NOMO-1 (cell line): ENCODE data around the gene GTF2IRD1.
"Not testable (repeated sequence)": the region's sequence is repeated elsewhere in the genome, so short reads cannot be mapped to it uniquely, and the experiment has no call there.

Source experiments
- DNase-seq, 2 experiments: peaks; one replicate each; lab custom pipeline; 2025; ENCODE audit not compliant: unreplicated experiment in 2 of 2; lab: John Stamatoyannopoulos, UW

Gene GTF2IRD1

DNA sequence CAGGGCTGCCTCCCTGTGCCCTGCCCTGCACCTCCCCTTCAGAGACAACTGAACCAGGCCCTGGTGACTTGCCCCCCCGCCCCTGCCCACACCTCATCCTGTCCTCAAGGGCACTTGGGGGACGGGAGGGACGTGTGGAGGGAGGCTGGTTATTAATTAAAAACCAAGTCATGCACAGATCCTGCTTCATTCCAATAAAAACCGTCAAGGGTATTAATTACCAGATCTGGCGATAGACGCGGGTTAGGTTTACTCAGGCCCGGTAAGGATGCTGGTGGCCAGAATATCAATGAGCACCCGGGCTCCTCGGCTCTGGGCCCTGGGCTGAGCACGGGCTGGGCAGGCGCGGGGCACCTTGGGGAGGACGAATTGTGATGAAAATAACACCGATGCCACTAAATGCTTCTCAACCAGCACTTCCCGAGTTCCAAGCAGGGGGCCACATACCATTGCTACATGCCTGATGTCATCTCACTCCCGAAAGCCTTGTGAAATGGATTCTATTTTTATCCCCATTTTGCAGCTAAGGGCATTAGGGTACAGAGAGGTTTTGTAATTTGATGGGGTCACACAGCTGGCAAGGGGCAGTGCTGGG is 24.5 kb upstream of the GTF2IRD1 start:
- peak; percentile 46 to 55 for DNase-seq

DNA sequence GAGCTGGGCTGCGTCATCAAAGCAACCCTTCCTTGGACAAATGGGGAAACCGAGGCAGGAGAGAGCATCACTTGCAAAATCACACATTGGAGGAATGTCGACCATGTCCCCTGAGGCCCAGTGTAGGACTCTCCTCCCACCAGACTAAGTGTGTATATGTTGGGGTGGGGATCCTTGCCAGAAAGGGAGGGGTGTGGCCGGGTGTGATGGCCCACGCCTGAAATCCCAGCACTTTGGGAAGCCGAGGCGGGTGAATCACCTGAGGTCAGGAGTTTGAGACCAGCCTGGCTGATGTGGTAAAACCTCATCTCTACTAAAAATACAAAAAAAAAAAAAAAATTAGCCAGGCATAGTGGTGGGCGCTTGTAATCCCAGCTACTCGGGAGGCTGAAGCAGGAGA is 23.3 kb upstream of the GTF2IRD1 start:
- DNase-seq = not testable (repeated sequence)

DNA sequence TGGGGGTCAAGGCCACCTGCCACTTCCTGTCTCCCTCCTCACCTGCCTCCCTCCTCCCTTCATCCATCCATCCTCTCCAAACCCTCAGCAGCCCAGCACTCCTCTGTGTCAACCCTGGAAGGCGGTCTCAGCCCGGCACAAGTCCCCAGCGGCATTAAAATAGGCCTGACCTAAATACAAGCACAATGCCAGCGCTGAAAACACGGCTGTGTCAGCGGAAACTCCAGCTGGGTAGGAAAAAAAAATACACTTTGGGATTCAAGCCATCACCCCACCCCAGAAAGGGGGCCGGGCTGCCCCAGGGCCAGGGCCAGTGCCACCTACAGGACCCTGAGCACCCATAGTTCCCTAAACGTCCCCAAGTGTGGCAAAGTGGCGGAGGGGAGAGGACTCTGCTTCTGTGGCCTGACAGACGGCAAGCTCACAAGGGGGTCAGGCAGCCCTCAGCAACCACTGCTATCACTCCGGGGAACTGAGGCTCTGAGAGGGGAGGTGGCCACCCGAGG is 22.7 kb upstream of the GTF2IRD1 start:
- no peak for DNase-seq

DNA sequence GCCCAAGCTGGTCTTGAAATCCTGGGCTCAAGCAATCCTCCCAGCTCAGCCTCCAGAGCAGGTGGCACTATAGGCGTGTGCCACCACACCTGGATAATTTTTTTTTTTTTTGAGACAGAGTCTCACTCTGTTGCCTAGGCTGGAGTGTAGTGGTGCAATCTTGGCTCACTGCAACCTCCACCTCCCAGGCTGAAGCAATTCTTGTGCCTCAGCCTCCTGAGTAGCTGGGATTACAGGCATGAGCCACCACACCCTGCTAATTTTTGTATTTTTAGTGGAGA is 16.5 kb upstream of the GTF2IRD1 start:
- DNase-seq = not testable (repeated sequence)

DNA sequence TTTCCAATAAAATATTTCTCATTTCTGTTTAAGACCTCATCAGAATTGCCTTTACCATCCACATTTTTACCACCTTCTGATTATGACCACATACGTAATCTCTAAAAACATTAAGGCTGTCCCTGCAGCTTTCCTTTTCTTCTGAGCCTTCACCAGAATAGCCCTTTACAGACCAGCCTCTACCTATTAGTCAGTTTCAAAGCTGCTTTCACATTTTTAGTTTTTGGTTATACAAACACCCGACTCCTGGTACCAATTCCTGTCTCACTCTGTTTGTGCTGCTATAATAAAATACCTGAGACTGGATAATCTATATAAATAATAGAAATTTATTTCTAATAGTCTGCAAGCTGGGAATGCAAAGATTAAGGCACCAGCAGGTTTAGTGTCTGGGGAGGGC is 15.4 kb upstream of the GTF2IRD1 start:
- DNase-seq = no peak

DNA sequence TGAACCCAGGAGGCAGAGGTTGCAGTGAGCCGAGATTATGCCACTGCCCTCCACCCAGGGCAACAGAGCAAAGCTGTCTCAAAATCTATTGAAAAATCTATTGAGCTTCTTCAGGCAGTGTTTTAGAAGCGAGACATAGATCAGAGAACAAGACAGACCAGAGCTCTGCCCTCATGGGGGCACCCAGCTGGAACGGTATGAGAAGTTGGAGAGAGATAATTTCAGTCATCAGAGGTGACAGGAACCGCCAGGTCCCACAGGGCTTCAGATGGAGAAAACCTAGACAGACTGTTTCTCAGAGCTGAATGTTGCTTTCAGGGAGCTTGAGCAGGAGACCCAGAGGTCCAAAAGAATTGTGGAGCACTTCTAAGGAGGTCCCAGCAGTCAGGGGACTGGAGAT is 14.2 kb upstream of the GTF2IRD1 start:
- no peak for DNase-seq

DNA sequence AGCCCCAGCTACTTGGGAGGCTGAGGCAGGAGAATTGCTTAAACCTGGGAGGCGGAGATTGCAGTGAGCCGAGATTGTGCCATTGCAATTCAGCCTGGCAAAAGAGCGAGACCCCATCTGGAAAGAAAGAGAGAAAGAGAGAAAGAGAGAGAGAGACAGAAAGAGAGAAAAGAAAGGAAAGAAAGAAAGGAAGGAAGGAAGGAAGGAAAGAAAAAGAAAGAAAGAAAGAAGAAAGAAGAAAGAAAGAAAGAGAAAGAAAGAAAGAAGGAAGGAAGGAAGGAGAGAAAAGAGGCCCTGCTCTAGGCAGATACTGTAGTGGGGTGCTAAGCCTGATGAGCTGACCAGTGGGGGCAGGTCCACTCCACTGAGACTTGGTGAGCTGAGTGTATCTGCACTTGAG is 13.6 kb upstream of the GTF2IRD1 start:
- DNase-seq = not testable (repeated sequence)

DNA sequence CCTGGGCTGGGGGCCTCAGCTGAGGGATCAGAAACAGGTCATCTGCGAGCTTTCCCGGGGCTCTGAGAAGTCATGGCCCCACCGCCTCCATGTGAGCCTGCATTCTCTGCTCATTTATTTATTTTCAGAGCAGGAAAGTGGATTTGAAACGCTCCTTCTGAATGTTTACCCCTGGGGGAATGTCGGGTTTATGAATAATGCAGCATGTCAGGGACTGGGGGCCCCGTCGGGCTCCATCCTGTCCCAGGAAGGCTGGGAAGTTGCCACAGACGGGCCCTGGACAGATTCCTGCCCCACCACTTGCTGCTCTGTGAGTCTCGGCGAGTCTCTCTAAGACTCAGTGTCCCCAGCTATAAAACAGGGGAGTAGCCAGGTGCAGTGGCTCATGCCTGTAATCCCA is 11.9 kb upstream of the GTF2IRD1 start:
- DNase-seq = no peak

DNA sequence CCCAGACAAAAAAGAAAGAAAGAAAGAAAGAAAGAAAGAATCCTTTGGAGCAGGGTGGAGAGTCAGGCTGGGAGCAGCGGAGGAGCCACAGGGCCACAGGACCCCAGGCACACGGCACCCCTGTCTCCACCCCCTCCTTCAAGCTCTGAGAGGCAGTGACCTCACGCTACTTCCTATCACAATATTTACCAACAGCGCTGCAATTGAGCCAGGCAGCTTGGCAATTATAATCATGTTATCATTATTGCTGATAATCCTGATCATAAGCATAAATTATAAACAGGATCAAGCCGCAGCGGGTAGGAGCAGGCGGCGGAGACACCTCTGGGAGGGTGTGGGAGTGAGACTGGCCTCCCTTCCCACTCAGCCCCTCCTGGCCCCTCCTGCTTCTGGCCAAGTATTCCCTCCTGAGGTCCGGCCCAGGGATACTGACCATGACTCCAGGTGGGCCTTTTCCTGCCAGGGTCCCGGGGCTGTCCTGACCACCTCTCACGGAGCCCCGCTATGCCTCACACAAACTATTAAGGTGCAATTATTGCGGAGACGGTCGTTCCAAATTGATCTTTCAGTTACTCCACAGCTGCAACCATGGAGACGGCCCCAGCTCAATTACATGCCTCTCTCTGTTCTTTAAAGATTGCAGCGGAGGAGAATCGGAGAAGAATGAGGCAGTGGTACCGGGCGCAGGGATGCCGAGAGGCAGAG is 10.0 kb upstream of the GTF2IRD1 start:
- no peak for DNase-seq

DNA sequence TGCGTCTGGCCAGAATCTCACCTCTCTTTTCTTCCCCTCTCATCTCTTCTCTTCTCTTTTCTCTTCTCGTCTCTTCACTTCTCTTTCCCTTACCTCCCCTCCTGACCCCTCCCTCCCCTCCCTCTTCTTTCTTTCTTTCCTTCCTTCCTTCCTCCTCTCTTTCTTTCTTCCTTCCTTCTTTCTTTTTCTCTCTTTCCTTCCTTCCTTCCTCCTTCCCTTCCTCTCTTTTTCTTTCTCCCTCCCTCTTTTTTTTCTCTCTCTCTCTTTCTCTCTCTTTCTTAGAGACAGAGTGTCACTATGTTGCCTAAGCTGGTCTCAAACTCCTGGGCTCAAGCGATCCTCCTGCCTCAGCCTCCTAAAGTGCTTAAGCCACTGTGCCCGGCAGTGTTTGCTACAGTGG is 4.6 kb upstream of the GTF2IRD1 start:
- no peak for DNase-seq

DNA sequence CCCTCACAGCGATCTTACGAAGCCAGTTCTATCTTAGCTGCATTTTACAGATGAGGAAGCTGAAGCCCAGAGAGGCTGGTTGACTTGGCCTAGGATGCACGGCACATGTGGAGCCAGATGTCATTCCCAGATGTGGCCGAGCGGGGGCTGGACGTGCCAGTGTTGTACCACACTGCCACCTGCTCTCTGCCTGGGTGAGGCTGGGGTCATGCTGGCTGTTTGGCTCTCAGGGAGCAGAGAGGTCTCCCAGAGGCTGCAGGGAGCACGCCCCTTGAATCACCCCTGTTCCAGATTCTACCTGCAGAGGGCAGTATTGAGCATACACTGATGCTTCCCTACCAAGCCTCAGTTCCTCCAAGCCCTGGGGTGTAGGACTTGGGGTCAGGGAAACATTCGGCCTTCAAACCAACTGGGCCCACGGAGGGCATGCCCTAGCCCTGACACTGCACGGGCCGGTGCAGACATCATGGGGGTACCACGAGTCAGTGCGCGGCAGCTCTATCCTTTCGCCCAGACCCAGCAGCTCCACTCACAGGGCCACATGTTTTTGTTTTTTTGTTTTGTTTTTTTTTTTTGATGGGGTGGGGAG is 3.8 kb upstream of the GTF2IRD1 start:
- peak; percentile 57 to 73 for DNase-seq

DNA sequence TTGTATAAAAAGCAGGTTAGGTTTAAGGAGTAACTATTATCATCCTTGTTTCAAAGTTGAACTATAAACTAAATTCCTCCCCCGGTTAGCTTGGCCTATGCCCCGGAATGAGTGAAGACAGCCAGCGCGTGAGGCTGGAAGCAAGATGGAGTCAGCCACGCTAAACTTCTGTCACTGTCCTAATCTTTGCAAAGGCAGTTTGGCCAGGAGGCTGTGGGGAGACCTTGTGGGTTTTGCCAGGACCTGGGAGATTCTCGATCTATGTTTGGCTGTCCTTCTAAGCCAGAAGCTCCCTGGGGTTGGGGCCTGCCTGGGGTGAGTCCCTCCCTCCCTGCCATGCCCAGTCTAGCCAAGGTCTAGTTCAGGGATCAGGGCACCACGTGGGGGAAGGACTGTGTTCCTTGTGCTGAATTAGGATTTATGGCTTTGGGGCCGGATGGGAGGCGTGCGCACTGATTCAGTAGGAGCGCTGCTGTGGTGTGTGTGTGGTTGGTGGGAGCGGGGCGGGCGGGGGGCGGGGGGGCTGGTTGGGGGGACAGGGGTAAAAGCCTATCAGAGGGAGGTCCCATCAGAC is 871 bp upstream of the GTF2IRD1 start:
- no peak for DNase-seq

DNA sequence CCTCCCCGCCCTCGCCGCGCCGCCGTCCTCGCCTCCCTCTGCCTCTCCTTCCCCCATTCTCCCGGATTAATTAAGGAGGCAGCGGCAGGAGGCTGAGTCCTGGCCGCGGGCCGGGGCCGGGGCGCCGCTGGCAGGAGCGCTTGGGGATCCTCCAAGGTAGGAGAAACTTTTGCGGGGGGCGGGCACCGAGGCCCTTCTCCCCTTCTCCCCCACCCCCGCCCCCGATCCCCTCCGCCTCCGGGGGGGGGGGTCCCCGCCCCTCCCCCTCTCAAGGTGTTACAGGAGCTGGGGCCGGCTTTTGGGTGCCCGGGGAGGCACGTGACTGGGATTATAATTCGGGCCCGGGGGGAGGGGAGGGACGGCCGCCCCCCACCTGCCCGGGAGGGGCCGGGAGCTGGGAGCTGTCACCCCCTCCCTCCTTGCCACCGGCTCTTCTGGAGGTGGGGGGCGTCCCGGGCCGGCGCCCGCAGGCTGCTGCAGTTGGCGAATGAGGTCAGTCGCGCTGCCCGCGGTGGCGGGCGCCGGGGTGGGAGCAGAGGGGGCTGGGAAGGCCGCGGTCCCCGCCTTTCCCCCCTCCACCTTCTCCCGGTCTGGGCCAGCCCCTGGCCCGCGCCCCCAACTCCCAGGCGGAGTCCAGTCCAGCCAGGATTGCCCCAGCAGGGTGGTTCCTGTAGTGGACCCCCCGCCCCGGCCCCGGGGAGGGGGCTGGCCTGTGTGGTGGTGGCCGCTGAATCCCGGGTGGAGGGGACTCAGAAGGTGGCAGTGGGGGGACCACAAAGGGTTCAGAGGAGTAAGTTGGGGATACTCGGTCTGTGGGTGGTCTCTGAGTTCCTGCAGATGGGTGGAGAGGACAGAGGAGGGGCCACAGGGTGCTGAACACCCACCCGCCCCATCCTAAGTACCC is 567 bp downstream of the GTF2IRD1 start:
- DNase-seq = peak in 1 of 2 experiments; percentile 76

DNA sequence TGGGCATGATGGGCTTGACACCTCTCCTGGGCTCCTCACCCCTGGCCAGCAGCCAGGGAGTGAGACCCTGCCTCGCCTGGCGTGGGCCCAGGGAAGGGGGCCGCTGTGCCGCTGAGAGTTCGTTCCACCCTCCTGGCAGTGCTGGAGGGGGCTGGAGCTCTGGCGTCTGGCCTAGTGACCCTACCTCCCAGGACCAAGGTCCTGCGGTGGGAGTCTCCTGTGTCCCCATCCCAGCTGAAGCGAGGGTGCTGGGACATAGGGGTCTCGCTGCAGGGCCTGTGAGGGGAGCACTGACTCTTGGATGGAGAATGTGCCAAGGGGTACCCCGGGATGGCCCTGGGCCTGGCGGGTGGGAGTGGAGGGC is 1.2 kb downstream of the GTF2IRD1 start:
- no peak for DNase-seq

DNA sequence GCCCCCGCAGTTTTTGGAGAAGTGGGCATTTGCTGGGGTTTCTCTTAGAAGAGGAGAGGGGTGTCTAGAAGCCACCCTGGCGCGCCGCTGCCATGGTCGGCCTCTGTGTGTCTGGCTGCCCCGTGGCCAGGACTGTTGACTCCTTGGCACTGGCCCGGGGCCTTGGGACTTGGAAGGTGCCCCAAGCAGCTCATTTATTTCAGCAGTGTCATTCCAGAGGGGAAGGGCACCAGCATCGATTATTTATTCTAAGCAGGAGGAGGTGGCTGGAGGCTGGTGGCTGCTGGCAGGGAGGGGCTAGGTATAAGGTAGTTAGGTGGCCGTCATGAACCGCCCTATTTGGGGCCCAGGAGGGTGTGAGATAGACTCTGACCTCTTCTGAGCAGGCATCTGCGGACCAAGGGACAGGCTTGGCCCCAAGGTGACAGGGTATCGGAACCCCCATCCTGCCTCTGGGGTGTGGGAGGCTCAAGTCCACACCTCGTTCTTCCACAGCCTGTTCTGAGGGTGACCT is 1.6 kb downstream of the GTF2IRD1 start:
- no peak for DNase-seq

DNA sequence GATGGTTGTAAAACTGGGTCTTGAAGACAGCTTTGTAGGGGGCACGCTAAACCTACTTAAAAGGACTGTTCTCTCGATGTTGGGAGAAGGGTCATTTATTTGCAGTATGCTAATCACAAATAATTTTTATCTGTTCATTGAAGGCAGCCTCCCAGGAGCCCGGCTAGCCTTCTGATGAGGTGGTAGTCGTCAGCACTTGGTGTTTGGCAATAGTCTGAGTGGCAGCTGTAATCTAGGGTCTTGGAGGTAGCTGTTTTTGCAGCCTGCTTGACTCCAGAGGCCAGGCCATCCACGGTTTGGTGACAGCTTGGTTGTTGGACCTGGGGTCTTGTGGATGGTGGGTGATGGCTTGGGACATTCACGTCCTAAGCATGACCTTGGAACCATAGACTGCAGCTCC is 2.2 kb downstream of the GTF2IRD1 start:
- no peak for DNase-seq

DNA sequence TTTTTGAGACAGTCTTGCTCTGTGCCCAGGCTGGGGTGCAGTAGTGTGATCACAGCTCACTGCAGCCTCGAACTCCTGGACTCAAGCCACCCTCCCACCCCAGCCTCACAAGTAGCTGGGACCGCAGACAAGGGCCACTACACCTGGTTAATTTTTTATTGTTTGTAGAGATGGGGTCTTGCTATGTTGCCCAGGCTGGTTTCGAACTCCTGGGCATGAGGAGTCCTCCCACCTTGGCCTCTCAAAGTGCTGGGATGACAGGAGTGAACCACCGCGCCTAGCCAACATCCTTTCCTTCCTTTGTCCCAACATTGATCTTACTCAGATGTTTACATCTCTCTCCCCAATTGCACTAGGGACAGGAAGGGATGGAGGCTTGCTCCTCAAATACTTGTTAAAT is 3.3 kb downstream of the GTF2IRD1 start:
- DNase-seq = no peak

DNA sequence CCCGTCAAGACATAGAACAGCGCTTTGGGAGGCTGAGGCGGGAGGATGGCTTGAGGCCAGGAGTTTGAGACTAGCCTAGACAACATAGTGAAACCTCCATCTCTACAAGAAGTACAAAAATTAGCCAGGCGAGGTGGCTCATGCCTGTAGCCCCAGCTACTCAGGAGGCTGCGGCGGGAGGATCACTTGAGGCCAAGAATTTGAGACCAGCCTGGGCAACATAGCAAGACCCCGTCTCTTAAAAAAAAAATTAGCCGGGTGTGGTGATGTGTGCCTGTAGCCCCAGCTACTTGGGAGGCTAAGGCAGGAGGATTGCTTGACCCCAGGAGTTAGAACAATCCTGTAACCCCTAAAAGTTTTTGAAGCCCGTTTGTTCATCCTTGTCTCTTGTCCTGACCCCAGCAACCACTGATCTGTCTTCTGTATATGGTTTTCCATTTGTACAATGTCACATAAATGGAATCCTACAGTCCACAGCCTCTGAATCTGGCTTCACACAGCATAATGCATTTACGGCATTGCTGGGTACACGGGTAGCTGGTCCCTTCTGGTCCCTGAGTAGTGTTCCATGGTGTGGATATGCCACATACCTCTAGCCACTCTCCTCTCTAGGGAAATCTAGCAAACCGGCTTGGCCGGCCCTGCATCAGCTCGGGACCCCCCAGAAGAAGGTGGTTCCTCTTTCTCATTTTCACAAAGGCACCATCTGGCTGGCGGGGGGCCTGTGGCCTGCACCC is 8.4 kb downstream of the GTF2IRD1 start:
- DNase-seq = no peak

DNA sequence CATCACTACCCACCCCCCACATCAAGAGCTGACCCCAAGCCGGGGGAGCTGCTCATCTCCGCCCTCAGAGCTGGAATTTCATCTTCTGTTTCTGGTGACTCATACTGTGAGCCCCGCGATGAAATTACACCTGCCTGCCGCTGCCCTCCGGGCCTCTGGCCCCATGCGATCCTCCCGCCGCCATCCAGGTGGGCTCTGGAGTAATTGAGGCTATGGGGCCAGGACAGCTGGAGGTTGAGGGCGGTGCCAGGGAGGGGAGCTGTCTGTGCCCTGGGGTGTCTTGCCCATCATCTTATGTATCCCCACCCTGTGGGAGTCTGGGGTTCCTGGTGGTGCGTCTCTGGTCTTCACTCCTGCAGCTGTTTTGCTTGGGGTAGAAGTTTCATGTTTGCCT is 9.0 kb downstream of the GTF2IRD1 start:
- no peak for DNase-seq
